HG03139 (cell line): ENCODE measurements around the gene WDCP.
"Not testable (repeated sequence)": the region's sequence is repeated elsewhere in the genome, so short reads cannot be mapped to it uniquely, and the experiment has no call there.

Source experiments
- ATAC-seq: cut with Tn5 transposase; IDR thresholded peaks from one replicate; pipeline ENCODE4 v1.9.1; 2021; ENCODE audit not compliant: unreplicated experiment

WDCP gene

DNA sequence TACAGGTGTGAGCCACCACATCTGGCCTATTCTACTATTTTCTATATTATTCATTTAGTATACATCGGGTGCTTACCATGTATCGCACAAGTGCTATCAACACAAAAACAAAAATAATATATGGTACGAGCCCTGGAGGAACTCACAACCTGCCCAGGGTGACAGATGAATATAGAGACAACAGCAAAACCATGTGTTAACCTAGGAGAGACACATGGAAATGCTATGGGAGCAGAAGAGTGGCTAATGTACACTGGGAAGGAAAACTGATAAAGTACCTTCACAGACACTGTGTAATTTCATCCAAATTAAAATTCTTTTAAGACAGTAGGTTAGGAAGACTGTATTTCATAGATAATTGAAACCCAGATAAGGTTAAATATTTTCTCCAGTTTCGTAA, 25.1 kb upstream of the WDCP start:
- ATAC-seq, result no peak

DNA sequence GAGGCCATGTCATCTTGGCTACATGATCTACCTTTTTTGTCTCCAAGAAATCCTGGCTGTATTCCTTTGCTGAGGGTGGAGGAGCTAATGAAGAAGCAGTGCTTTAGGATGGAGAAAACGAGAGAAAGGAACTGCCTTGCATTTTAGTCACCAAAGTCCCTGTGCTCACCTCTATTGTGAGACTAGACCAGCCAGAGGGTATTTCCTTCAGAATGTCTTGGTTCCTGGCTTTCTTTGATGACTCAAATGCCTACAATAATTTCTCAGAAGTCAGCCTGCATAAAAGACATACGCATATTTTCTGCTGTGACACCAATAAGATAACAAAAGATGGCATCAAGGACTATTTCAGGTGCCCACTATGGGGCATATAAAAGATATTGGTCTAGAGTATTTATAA, 18.1 kb upstream of the WDCP start:
- no peak for ATAC-seq

DNA sequence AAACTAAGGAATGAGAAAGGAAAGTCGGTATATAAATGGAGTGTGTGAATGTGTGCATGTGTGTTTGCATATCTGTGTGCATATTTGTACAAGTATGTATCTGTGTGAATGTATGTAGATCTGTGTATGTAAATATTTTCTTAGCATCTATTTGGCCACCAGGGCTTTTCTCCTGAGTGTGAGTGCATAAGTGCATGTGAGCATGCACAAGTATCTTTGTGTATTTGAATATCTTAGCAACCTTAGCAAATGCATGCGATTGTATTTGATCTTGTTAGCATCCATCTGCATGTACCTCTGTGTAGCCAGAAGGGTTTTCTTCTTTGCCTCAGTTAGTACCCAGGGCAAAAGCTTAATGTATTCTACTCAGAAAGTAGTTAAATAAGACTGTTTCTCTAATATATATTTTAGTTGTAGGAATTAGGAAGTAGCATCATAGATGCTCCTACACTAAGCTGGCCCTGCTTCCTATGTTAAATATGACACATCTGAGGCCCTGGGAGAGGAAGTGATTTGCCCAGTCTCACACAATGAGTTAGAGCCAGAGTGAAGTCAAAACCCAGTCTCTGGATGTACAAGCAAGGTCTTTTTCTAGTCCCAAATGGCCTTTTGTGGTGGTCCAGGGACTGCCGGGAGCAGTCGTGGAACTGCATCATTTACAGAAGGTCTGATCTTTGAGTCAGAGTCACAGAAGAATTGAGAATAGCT, 11.5 kb upstream of the WDCP start:
- ATAC-seq, result no peak

DNA sequence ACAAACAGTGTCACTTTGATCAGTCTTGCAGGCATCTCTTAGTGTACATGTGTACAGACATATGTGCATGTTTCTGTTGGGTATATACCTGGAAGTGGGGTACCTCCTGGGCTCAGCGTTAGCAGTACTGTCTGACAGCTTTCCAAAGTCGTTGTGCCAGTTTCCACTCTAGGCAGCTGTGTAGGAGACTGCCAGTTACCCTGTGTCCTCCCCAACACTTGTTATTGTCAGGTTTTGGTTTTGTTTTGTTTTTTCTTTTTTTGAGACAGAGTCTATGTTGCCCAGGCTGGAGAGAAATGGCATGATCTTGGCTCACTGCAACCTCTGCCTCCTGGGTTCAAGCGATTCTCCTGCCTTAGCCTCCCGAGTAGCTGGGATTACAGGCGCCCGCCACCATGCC, 8.6 kb upstream of the WDCP start:
- no peak for ATAC-seq

DNA sequence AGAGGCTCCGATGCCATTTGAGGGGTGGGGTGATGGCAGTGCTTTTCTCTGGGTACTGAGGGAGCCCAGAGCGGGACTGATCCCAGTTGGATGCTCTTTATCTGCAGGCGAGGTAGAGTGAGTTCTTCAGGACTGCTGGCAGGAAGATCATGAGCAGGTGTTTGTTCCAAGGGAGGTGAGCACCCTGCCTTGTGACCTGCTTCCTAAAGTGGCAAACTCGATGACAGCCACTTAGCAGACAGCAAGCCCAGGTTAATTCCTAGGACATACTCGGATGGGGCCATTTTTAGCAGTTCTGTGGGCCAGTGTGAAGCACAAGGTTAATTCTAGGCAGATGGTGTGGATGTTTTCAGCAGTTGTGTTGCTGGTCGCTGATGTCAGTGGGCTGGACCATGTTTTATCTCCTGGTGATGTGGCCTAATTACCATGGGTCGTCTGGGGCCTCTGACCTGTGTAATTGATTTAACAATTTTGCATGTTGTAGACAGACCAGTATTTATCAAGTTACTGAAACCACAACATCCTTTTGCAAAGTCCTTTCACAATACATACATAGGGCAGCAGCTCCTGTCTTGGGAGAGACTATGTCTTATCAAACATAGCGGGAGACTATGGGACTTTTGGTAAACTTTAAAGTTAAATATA, 7.3 kb upstream of the WDCP start:
- no peak for ATAC-seq

DNA sequence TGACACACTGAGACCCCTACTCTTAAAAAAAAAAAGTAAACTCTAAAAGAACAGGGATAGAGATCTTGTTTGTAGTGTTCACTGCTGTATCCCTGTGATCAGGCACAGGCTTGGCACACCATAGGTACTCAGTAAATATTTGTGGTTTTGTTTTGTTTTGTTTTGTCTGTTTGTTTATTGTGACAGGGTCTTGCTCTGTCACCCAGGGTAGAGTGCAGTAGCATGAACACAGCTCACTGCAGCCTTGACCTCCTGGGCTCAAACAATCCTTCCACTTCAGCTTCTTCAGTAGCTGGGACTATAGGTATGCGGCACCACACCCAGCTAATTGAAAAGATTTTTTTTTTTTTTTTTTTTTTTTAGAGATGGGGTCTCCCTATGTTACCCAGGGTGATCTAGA, 5.8 kb upstream of the WDCP start:
- ATAC-seq, result no peak

DNA sequence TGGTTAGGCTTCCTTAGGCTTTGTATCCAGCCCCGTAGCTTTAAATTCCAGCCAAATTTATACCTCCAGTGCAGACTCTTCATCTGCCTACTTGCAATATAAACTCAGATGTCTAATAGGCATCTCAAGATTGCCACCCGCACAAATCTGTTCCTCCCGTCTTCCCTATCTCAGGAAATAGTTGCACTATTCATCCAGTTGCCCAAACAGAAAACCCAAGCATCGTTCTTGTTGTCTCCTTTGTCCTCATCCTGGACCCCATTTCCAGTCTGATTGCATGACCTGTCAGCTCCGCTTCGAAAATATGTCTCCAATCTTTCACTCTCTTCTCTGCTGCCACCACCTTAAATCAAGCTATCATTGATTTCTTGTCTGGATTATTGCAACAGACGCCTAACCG, 4.6 kb upstream of the WDCP start:
- ATAC-seq, result no peak

DNA sequence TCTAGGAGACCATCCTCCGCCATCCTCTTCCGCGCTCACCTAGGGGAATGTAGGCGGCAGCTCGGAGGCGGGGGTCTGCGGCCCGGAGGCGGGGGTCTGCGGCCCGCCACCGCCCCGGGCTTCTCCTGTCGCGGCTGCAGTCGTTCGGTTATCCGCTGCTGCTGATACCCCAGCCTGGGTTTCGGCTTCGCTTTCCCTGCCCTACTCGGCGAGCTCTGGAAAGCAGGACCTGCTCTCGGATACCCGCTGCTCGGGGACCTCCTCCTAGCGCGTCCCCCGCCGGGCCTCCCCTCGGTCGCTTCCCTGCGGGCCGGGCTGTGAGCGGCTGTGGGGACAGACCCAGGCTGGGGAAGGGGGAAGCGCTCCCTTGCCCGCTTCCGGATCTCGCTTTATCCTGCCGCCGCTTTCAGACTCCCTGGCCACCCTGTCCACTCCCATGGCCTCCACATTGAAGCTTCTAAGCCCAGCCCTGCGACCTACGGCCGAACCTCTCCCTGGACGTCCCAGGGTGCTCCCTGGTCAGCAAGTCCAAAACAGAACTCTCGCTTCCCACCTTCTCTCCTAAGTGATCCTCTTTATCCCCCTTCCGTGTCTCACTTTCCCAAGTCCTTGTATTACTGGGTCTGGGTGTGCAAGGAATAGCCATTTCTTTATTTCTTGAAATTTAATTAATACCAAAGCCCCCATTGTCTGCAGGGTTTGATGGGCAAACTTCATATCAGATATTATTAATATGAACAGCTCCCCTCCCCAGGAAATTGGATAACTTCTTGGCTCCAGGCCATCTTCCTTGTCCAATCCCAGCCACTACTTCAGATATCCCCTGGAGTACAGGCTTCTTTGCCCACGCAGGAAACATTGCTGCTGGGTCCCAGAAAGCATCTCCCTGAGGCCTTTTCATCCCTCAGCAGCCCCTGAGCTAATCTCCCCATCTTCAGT, 3.1 kb upstream of the WDCP start:
- no peak for ATAC-seq

DNA sequence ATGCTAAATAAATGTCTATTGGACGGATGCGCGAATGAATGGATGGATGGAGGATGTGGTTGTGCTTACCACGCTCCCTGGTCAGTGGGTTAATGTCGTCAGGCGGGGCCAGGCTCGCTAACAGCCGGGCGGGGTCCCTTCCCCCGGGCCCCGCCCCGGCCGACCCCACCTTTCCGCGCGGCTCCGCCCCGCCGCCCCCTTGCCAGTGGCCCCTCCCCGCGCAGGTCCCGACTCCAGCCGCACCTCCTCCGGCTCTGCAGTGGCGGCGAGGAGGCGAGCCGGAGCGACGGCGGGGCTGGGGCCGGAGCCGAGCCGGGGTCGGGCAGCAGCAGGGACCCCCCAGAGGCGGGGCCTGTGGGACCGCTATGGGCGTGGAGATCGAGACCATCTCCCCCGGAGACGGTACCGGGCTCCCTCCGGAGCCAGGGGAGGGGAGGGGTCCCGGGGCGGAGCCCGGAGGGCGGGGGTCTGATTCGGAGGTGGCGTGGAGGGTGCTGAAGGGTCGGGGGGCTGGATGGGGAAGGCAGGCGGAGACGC, 2.4 kb upstream of the WDCP start, which contains the start of gene FKBP1B:
FKBP1B (plus strand) TSS at position 257 of the 537 bp plus-strand sequence; CDS start at position 366, 109 bp downstream.
- ATAC-seq, result no peak

DNA sequence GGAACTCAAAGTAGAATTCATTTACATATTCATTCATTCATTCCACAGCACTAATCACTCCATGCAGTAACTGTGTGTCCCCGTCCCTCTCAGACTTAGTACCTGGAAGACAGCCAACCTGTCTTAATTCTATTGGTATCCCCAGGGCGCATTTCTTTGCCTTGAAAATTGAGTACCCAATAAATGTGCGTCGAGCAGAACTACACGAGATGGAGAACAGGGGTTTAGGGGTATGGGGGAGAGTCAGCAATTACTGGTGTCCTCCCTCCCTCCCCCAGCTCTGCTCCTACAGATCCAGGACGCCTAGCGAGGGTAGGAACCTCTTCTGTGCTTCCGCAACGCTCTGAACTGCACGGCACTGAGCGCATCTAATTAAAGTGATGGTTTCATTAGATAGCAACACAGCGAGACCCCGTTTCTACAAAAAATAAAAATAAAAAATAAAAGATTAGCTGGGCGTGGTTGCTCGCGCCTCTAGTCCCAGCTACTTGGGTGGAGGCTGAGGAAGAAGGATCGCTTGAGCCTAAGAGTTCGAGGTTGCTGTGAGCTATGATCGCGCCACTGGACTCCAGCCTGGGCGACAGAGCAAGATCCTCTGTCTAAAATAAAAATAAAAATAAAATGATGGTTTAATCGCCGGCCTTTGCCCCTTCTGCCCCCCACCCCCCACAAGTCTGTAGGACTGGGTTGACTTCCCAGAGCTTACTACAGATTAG, 1.7 kb upstream of the WDCP start:
- ATAC-seq, result no peak

DNA sequence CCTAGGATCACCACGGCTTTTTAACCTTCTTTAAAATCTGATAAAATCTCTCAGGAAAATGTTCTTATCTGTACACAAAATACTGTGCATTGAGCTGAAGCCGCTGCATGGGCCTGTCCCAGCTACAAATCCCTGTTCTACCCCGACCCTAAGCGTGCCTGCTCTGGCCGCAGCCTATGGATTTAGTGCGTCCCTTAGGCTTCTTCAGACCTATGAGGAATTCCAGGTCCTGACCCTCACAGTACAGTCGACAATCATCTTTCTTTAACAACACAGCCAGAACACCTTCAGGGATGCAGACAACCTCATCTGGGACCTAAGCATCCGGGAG, 477 bp upstream of the WDCP start:
- ATAC-seq, result peak; percentile 1

DNA sequence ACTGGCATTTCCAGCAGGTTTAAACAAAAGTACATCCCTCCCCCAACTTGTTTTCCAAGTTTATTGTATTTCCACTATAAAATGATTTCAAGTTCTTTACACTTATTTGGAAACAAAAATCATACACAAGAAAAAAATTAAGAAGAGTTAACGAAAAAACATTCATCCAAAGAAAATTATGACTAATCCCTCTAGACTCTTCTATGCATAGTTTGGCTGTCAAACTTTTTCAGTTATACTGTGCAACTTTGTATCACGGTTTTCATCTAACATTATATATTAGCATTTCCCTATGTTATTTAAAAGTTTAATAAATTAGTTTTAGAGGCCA, 627 bp downstream of the WDCP start:
- ATAC-seq, result no peak

DNA sequence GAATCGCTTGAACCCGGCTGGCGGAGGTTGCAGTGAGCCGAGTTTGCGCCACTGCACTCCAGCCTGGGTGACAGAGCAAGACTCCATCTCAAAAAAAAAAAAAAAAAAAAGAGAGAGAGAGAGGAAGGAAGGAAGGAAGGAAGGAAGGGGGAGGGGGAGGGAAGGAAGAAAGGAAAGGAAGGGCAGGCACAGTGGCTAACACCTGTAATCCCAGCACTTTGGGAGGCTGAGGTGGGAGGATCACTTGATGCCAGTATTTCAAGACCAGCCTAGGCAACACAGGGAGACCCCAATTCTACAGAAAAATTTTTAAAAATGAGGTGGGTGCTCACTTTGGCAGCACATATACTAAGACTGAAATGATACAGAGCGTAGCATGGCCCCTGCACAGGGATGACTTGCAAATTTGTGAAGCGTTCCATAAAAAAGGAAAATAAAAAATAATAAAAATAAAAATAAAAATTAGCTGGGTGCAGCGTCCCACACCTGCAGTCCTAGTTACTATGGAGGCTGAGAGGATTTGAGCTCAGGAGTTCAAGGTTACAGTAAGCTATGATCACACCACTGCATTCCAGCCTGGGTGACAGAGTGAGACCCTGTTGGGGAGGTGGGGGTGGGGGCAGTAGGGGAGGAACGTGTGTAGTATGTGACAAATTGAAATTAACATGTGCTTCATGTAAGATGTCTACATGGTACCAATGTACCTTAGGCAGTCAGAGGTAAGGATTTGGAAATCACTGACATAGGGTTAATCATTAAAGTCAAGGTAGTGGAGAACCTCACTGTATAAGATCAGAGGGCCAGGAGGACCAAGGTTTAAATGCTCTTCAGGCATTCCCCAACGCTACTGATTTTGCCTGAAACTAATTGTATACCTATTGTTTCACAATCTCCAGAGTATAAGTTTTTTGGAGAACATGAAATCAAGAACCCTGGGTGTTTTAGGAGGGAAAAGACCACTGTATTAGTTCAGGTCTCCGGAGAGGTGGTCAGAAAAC, 1.4 kb downstream of the WDCP start:
- no peak for ATAC-seq

DNA sequence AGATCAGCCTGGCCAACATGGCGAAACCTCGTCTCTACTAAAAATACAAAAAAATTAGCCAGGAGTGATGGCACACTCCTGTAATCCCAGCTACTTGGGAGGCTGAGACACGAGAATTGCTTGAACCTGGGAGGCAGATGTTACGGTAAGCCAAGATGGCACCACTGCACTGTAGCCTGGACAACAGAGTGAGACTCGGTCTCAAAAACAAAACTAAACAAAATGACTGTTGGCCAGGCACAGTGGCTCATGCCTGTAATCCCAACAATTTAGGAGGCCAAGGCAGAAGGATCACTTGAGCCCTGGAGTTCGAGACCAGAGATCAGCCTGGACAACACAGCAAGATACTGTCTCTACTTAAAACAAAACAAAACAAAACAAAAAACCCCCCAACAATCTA, 4.1 kb downstream of the WDCP start:
- ATAC-seq, result not testable (repeated sequence)

DNA sequence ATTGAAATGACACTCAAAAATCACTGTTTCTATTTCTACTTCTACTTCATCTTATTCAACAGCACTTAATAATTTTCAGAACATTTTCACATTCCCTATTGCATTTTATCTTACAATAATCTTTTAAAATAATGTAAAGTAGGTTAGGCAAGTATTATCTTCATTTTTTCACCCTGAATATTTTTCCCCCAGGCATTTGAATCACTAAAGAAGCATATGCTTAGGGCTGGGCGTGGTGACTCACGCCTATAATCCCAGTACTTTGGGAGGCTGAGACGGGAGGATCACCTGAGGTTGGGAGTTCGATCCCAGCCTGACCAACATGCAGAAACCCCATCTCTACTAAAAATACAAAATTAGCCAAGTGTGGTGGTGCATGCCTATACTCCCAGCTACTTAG, 6.7 kb downstream of the WDCP start:
- ATAC-seq, result no peak

DNA sequence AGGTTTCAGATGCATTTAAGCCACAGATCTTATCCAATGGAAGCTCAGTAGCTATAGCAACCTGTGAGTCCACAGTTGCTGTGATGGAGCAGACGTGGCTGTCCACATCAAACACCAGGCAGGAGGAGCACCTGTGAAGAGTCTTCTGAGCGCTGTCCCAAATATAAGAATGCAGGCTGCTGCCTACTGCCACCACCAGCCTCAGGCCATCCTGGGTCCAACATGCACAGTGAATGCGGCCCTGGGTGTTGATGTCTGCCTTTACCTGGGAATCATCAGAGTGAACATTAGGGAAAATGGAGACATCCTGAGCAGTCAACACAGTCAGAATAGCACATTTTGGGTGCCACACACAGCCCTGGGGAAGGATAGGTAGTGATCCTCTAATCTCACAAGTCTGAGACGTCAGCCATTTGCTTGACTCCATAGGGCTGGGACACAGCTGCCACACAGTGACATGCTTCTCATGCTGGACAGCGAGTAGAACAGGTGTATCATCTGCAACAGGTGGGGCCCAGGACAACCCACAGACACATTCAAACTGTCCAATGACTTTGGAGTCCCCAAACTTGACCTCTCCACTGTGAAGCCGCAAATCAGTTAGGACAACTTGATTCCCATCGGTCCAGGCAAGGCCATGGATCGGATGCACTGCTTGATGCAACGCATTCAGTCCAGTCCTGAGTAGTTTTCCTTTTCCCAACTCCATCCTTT, 8.2 kb downstream of the WDCP start:
- no peak for ATAC-seq

DNA sequence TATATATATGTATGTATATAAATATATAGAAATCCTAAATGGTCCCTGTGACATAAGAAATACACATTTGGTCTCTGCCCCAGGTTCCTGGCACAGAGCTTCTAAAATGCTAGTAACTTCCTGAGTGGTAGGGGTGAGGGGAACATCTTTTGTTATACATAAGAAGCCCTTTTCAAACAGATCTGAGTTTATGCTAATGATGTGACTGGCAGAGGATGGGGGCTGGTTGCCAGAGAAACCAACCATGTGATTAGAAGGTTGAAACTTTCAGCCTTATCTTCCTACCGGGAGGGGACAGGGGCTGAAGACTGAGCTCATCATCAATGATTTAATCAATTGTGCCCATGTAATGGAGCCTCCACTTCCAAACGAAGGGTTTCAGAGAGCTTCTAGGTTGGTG, 21.0 kb downstream of the WDCP start:
- no peak for ATAC-seq

DNA sequence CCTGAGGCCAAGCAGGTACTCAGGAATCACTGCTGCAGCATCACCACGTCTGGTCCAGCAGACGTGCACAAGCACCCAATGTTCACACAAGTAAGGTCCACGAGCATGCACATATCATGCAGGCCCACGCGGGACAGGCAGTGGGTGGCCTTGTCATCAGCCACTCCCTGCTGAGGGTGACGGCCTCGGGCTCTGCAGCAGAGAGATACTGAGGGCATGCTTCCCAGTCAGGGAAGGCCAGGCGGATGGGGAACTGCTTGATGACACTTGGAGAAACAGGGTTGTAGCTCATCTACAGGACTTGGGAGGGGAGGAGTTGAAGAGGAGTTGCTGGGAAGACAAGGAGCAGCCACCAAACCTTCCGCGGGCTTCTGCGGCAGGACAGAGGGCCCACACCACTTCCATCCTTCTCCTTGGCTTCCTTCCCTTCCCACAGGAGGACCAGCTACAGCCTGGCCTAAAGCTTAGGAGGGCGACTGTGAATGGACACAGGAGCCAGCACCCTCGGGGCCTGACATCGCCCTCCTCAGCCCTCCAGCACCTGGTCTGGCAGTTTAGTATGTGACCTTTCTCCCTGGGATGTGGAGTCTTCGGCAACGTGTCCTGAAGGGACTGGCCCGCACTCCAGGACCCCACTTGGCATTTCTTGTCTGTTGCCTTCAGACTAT, 22.1 kb downstream of the WDCP start:
- ATAC-seq, result no peak

DNA sequence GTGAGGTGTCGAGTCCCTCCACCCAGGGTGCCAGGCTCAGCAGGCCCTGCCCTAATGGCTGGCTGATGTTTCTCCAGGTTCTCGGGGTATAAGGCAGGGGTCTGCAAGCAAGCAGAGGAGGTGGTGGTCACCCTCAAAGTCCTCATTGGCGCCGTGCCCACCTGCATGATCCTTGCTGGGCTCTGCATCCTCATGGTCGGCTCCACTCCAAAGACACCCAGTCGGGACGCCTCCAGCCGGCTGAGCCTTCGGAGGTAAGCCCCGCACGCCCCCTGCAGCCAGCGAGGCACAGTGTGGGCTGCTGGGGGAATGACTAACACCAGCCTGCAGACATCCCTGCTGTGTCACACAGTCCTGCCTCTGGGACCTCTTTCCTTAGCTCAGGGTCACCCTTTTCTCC, 23.2 kb downstream of the WDCP start:
- no peak for ATAC-seq
